ENCODE data around the gene CHRNA1.

The CHRNA1 gene

GRCh38 chr2:174703430-174703829 is 60.8 kb downstream of the CHRNA1 start:
- no peak for DNase-seq (ENCODE audit: low read depth)
- H3K4me3 ChIP-seq (replicated peaks; ENCODE audit: low read depth, low read length): no peak overlapping the region
- no peak for TF ChIP-seq CTCF (IDR thresholded peaks at IDR 0.05; ENCODE audit: low read length, missing control alignments)

DNA sequence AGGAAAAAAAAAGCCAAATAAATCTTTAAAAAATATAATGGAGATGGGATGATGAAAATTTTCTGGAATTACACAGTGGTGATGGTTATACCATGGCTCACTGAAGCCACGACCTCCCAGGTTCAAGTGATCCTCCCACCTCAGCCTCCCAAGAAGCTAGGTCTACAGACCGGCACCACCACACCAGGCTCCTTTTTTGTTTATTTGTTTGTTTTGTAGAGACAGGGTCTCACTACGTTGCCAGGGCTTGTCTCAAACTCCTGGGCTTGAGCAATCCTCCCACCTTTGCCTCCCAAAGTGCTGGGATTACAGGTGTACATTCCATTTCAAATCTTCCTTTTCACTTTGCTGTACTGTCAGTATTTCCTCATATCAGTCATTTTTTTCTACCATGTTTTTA is 61.7 kb downstream of the CHRNA1 start:
- no peak for TF ChIP-seq CTCF (IDR thresholded peaks at IDR 0.05; ENCODE audit: low read length, missing control alignments)
- no peak overlapping the region for H3K4me3 ChIP-seq (replicated peaks; ENCODE audit: low read depth, low read length)
- no peak for DNase-seq (ENCODE audit: low read depth)

- H3K4me3 ChIP-seq (replicated peaks; ENCODE audit: low read depth, low read length): no peak overlapping the region
- peak; percentile 61 for TF ChIP-seq CTCF (IDR thresholded peaks at IDR 0.05; ENCODE audit: low read length, missing control alignments)
- peak; percentile 70 for DNase-seq (ENCODE audit: low read depth)
Measured at GRCh38 chr2:174699993-174700766, 64.1 kb downstream of the CHRNA1 start.

Measured in fibroblast of pulmonary artery (primary cell).